SK-N-SH (cell line): ENCODE data around the gene ARL14EP. TPM values are rescaled to one million over a fixed set of nuclear protein-coding genes. Genes with fewer than 3 reads are reported as not detected.

ENCODE experiments used
- CTCF ChIA-PET: fragments of 300-600, 350-600 bp; formaldehyde crosslinking; extraction: SDS; loops from one replicate; lab custom pipeline; 2021; lab: Yijun Ruan, JAX
- POLR2A ChIA-PET: fragments of 350-600 bp; sonication (Branson Sonifier 250); formaldehyde crosslinking; extraction: SDS; loops from one replicate; lab custom pipeline; 2020; ENCODE audit warnings: antibody characterized with exemption, inconsistent platforms; lab: Yijun Ruan, JAX
- DNase-seq: peaks from one replicate; pipeline ENCODE4 v3.0.0; 2012
- H2AFZ ChIP-seq: fragments of 200-600 bp; sonication (generic); 2 replicates; pipeline ENCODE4 v1.8.1; 2016; ENCODE audit warnings: antibody characterized with exemption, mild to moderate bottlenecking, low read depth
- H3F3A ChIP-seq: fragments of 200-600 bp; sonication (generic); replicated peaks from 2 replicates; pipeline ENCODE3; 2016; ENCODE audit warnings: antibody characterized with exemption, mild to moderate bottlenecking; ENCODE audit not compliant: insufficient read depth
- H3K27ac ChIP-seq, 2 experiments: fragments of 200-500 bp in 1 of 2; fragments of 200-600 bp in 1 of 2; sonication (Bioruptor generic) in 1 of 2; sonication (generic), shearing (Covaris generic) in 1 of 2; 2 replicates each; pipeline versions ENCODE4 v1.5.1 to v1.6.1; 2014 to 2016; ENCODE audit warnings: low read depth in 2 of 2, inconsistent platforms in 1 of 2, low read length in 1 of 2, mild to moderate bottlenecking in 1 of 2, mixed read lengths in 1 of 2
- H3K27me3 ChIP-seq: fragments of 200-600 bp; sonication (generic), shearing (Covaris generic); 2 replicates; pipeline ENCODE4 v1.6.1; 2016; ENCODE audit warnings: mixed run types; ENCODE audit not compliant: insufficient read depth
- H3K36me3 ChIP-seq, 2 experiments: fragments of 200-500 bp in 1 of 2; fragments of 200-600 bp in 1 of 2; sonication (Bioruptor generic) in 1 of 2; sonication (generic) in 1 of 2; replicated peaks in 1 of 2; 2 replicates each; pipeline versions ENCODE3 to v1.5.1; 2014 to 2016; ENCODE audit warnings: low read length in 1 of 2, mild to moderate bottlenecking in 1 of 2; ENCODE audit not compliant: insufficient read depth in 2 of 2, control insufficient read depth in 1 of 2
- H3K4me1 ChIP-seq, 2 experiments: fragments of 200-500 bp in 1 of 2; fragments of 200-600 bp in 1 of 2; sonication (Bioruptor generic) in 1 of 2; sonication (generic), shearing (Covaris generic) in 1 of 2; 2 replicates each; pipeline versions ENCODE4 v1.5.1 to v1.6.1; 2014 to 2016; ENCODE audit warnings: low read depth in 1 of 2, low read length in 1 of 2, mixed run types in 1 of 2; ENCODE audit not compliant: insufficient read depth in 2 of 2, control insufficient read depth in 1 of 2
- H3K4me2 ChIP-seq: fragments of 200-600 bp; sonication (generic), shearing (Covaris generic); 2 replicates; pipeline ENCODE4 v1.6.1; 2017; ENCODE audit warnings: mixed run types
- H3K4me3 ChIP-seq, 2 experiments: fragments of 200-500 bp in 1 of 2; fragments of 200-600 bp in 1 of 2; sonication (Bioruptor generic) in 1 of 2; sonication (generic), shearing (Covaris generic) in 1 of 2; 2 replicates each; pipeline versions ENCODE4 v1.5.1 to v1.8.1; 2014 to 2016; ENCODE audit warnings: low read depth in 2 of 2, inconsistent platforms in 1 of 2, low read length in 1 of 2, mild to moderate bottlenecking in 1 of 2, mixed read lengths in 1 of 2, moderate library complexity in 1 of 2
- H3K79me2 ChIP-seq: fragments of 200-600 bp; sonication (generic); 2 replicates; pipeline ENCODE4 v1.8.1; 2017; ENCODE audit warnings: mild to moderate bottlenecking; ENCODE audit not compliant: insufficient read depth
- H3K9ac ChIP-seq: fragments of 200-600 bp; sonication (generic); 2 replicates; pipeline ENCODE4 v1.6.1; 2017; ENCODE audit warnings: mixed run types
- H3K9me2 ChIP-seq: fragments of 200-600 bp; sonication (generic); 2 replicates; pipeline ENCODE4 v1.6.1; 2017; ENCODE audit warnings: mixed run types
- H3K9me3 ChIP-seq: fragments of 200-600 bp; sonication (generic); 2 replicates; pipeline ENCODE4 v1.6.1; 2017; ENCODE audit warnings: mixed run types, mild to moderate bottlenecking, moderate library complexity
- H4K20me1 ChIP-seq: fragments of 200-600 bp; sonication (generic); 2 replicates; pipeline ENCODE4 v1.6.1; 2017; ENCODE audit warnings: mild to moderate bottlenecking, mixed run types; ENCODE audit not compliant: insufficient read depth
- CTCF ChIP-seq: fragments of 200-600 bp; sonication (generic); IDR thresholded peaks from 2 replicates; pipeline ENCODE4 v1.6.1; 2017; ENCODE audit warnings: antibody characterized with exemption, mild to moderate bottlenecking, moderate library complexity
- FOSL2 ChIP-seq: IDR thresholded peaks from 2 replicates; pipeline ENCODE4 v1.4.0; 2012; ENCODE audit warnings: low read depth, mild to moderate bottlenecking, moderate library complexity, borderline replicate concordance
- FOXJ3 ChIP-seq: sonication (generic); formaldehyde crosslinking; IDR thresholded peaks from 2 replicates; pipeline ENCODE4 v1.5.1; 2020; ENCODE audit warnings: mild to moderate bottlenecking, missing genetic modification reagents
- FOXM1 ChIP-seq: IDR thresholded peaks from 2 replicates; pipeline ENCODE4 v1.4.0; 2012; ENCODE audit warnings: low read depth, mild to moderate bottlenecking
- GABPA ChIP-seq: IDR thresholded peaks from 2 replicates; pipeline ENCODE4 v1.4.0; 2012; ENCODE audit warnings: low read depth, mild to moderate bottlenecking
- IRF3 ChIP-seq: fragments of 150-350 bp; IDR thresholded peaks from 2 replicates; pipeline ENCODE4 v1.6.1; 2016; ENCODE audit warnings: mild to moderate bottlenecking, low read depth, low read length
- MEF2A ChIP-seq: IDR thresholded peaks from 2 replicates; pipeline ENCODE4 v1.4.0; 2012; ENCODE audit warnings: low read depth, borderline replicate concordance
- NRF1 ChIP-seq: IDR thresholded peaks from 2 replicates; pipeline ENCODE4 v1.6.1; 2012; ENCODE audit warnings: low read depth, mild to moderate bottlenecking, low read length
- PBX3 ChIP-seq: IDR thresholded peaks from 2 replicates; pipeline ENCODE4; 2012
- POLR2AphosphoS5 ChIP-seq: IDR thresholded peaks from 2 replicates; pipeline ENCODE4 v1.6.1; 2012; ENCODE audit warnings: low read depth, low read length
- RFX5 ChIP-seq: IDR thresholded peaks from 2 replicates; pipeline ENCODE4 v1.6.1; 2012; ENCODE audit warnings: mild to moderate bottlenecking, improper control_type of control experiment, low read length
- TAF1 ChIP-seq: IDR thresholded peaks from 2 replicates; pipeline ENCODE4 v1.6.1; 2012; ENCODE audit warnings: low read depth, mild to moderate bottlenecking, low read length, moderate library complexity, borderline replicate concordance
- USF1 ChIP-seq: IDR thresholded peaks from 2 replicates; pipeline ENCODE4 v1.4.0; 2012; ENCODE audit warnings: low read depth, borderline replicate concordance
- USF2 ChIP-seq: fragments of 150-350 bp; IDR thresholded peaks from 2 replicates; pipeline ENCODE4 v1.6.1; 2017; ENCODE audit warnings: antibody characterized with exemption, low read length, low read depth, borderline replicate concordance
- ZBTB33 ChIP-seq: IDR thresholded peaks from 2 replicates; pipeline ENCODE4 v1.4.0; 2012; ENCODE audit warnings: low read depth, borderline replicate concordance
- WGBS: methylation state at CpG from one replicate; pipeline ENCODE4 v1.1.6; 2017; ENCODE audit warnings: low lambda C conversion rate; 5-methylcytosine and 5-hydroxymethylcytosine counted together
- polyA plus RNA-seq, 3 experiments: library from polyadenylated mRNA; depleted of rRNA; stranded (reverse); fragments of >200 nt; gene quantifications; 2 replicates each; pipeline ENCODE4 v1.2.3, GENCODE V29; 2012

The ARL14EP gene
- polyA plus RNA-seq, 1 of the 3 experiments (the other 2 are of a cell fraction), result 7.0 TPM

- TF ChIP-seq PBX3 (no peak), NRF1 (no peak)
- TF ChIP-seq, all 33 proteins: peak for 0
These were observed 35.6 kb downstream of the ARL14EP start (continued) for GRCh38 chr11:30358536-30358935.

- H3K27ac ChIP-seq, result no peak overlapping the region
- H3K4me1 ChIP-seq, result no peaks in the 10 kb centered on the region
- no peaks in the 10 kb centered on the region for H3K9me2 ChIP-seq
- no peaks in the 10 kb centered on the region for H3K36me3 ChIP-seq
- ChIA-PET CTCF (no interaction called here), POLR2A (no interaction called here)
- no peaks in the 10 kb centered on the region for H3K27me3 ChIP-seq
- H3K9ac ChIP-seq, result no peak overlapping the region
- TF ChIP-seq IRF3, result no peak
- TF ChIP-seq GABPA, result no peak
- no peak for TF ChIP-seq FOXM1
- no peak for TF ChIP-seq POLR2AphosphoS5
- no peak for TF ChIP-seq RFX5
- TF ChIP-seq TAF1, result no peak
- no peak for TF ChIP-seq MEF2A
- no peaks in the 10 kb centered on the region for H3F3A ChIP-seq
- no peak overlapping the region for H3K4me3 ChIP-seq
- no peaks in the 10 kb centered on the region for H3K79me2 ChIP-seq
- no peak overlapping the region for H3K4me2 ChIP-seq
- H3K9me3 ChIP-seq, result no peaks in the 10 kb centered on the region
- H4K20me1 ChIP-seq, result no peaks in the 10 kb centered on the region
- DNase-seq, result no peak
- H2AFZ ChIP-seq, result no peak overlapping the region
These were observed 37.8 kb downstream of the ARL14EP start for GRCh38 chr11:30360741-30361140.

GRCh38 chr11:30364139-30364836, 41.4 kb downstream of the ARL14EP start:
- Histone ChIP-seq H2AFZ (no peak overlapping the region), H3K4me3 (no peak overlapping the region), H3K9me3 (no peaks in the 10 kb centered on the region), H3F3A (no peaks in the 10 kb centered on the region), H3K9me2 (no peaks in the 10 kb centered on the region), H3K9ac (no peak overlapping the region), H3K79me2 (no peaks in the 10 kb centered on the region), H3K36me3 (no peaks in the 10 kb centered on the region), H4K20me1 (no peaks in the 10 kb centered on the region), H3K27me3 (no peaks in the 10 kb centered on the region), H3K4me1 (no peaks in the 10 kb centered on the region), H3K27ac (no peak overlapping the region), H3K4me2 (no peak overlapping the region)
- CTCF ChIA-PET, result interaction anchor here (0.9 kb wide), 2 partner anchors 13 to 17 kb away, joined by 3 read pairs; no protein-coding TSS in a partner anchor
- no peak for DNase-seq
- POLR2A ChIA-PET, result no interaction called here
- WGBS, result 43% methylated on average over 7 of the region's 7 CpGs
- no peak for TF ChIP-seq ZBTB33
- no peak for TF ChIP-seq CTCF
- TF ChIP-seq FOSL2, result no peak
- TF ChIP-seq FOXJ3 (CRISPR knock-in tag), result no peak
- no peak for TF ChIP-seq USF2
- TF ChIP-seq USF1, result no peak
